Upper lobe of left lung (tissue), 4 donors: ENCODE results near the gene PGP.

Source experiments
- CTCF ChIP-seq, 6 experiments: fragments of 450-650 bp in 4 of 6; fragments of 200-600 bp in 2 of 6; sonication (generic) in 2 of 6; IDR thresholded peaks; one replicate each; pipeline ENCODE4 v1.5.1; 2016 to 2019; ENCODE audit warnings: antibody characterized with exemption in 6 of 6
- EP300 ChIP-seq, 4 donors: sonication (generic); formaldehyde crosslinking; IDR thresholded peaks; one replicate each; pipeline ENCODE4 v1.5.1; 2017; ENCODE audit warnings: antibody characterized with exemption in 4 of 4, control low read depth in 2 of 4
- POLR2A ChIP-seq, 4 donors: fragments of 450-650 bp; IDR thresholded peaks; one replicate each; pipeline ENCODE4 v1.5.1; 2016 to 2017; ENCODE audit warnings: antibody characterized with exemption in 4 of 4, mild to moderate bottlenecking in 2 of 4
- POLR2AphosphoS5 ChIP-seq, 2 donors: sonication (generic); formaldehyde crosslinking; IDR thresholded peaks; one replicate each; pipeline ENCODE4 v1.5.1; 2017; ENCODE audit warnings: antibody characterized with exemption in 2 of 2

DNA sequence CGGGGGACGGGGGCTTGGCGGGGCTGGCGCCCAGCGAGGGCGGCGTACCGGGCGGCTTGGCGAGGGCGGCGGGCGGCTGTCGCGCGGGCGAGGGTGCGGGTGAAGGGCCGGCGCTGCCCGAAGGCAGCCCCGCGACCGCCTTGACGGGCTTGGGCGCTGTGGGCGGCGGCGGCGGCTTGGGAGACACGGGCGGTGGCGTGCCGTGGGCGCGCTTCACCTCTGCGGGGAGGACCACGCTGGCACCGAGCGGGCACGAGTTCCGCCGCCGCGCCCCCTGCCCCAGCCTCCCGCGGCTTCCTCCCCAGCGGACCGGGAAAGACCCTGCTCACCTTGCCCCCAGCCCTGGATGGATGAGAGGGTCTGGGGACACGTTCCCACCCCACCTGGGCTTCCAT is 35.5 kb downstream of the PGP start:
- no peak for TF ChIP-seq CTCF (IDR thresholded peaks at IDR 0.05)
- TF ChIP-seq POLR2A (IDR thresholded peaks at IDR 0.05): no peak
- TF ChIP-seq EP300 (IDR thresholded peaks at IDR 0.05): no peak
- no peak for TF ChIP-seq POLR2AphosphoS5 (IDR thresholded peaks at IDR 0.05)
